ENCODE measurements around the gene GDI1. TPM values are rescaled to one million over a fixed set of nuclear protein-coding genes. Genes with fewer than 3 reads are reported as not detected.

GDI1 gene
- total RNA-seq, 1 experiment from 2014 or later, result 96.1 TPM

DNA sequence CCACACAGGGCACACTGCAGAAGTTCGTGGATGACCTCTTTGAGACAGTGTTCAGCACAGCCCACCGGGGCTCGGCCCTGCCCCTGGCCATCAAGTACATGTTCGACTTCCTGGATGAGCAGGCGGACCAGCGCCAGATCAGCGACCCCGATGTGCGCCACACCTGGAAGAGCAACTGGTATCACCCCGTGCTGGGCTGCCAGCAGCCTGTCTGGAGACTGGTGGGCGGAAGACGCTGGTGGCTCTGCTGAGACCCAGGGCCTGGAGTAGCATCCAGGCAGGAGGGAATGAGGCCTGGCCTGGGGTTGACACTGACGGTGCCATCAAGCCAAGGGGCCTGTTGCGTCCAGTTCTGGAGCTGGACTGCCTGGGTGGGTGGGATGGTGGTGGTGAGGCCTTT is 33.5 kb downstream of the GDI1 start:
- DNase-seq, result no peak
- Histone ChIP-seq H3K27ac (ENCODE audit: low read length) (no peak overlapping the region), H3K9me2 (replicated peaks; ENCODE audit: low read length) (no peaks in the 10 kb centered on the region), H3K4me2 (ENCODE audit: low read length) (no peak overlapping the region), H3K4me1 (ENCODE audit: insufficient read depth, low read length) (no peaks in the 10 kb centered on the region), H3K27me3 (ENCODE audit: low read length) (no peaks in the 10 kb centered on the region), H3K9ac (ENCODE audit: low read length) (no peak overlapping the region), H2AFZ (ENCODE audit: low read length) (no peak overlapping the region), H3K36me3 (ENCODE audit: low read depth, low read length) (no peaks in the 10 kb centered on the region; the same call in 1 of the 2 replicates), H3K9me3 (ENCODE audit: low read length) (no peaks in the 10 kb centered on the region), H4K20me1 (ENCODE audit: low read length) (no peaks in the 10 kb centered on the region), H3K4me3 (ENCODE audit: low read length) (no peak overlapping the region), H3F3A (ENCODE audit: low read length, unreplicated experiment) (no peaks in the 10 kb centered on the region), H3K79me2 (ENCODE audit: low read length) (no peaks in the 10 kb centered on the region)
- ChIA-PET POLR2A (ENCODE audit: unreplicated experiment) (no interaction called here), CTCF (no interaction called here)
- no TSS peak for BruUV-seq (replicated peaks)
- TF ChIP-seq, protein P1, sequence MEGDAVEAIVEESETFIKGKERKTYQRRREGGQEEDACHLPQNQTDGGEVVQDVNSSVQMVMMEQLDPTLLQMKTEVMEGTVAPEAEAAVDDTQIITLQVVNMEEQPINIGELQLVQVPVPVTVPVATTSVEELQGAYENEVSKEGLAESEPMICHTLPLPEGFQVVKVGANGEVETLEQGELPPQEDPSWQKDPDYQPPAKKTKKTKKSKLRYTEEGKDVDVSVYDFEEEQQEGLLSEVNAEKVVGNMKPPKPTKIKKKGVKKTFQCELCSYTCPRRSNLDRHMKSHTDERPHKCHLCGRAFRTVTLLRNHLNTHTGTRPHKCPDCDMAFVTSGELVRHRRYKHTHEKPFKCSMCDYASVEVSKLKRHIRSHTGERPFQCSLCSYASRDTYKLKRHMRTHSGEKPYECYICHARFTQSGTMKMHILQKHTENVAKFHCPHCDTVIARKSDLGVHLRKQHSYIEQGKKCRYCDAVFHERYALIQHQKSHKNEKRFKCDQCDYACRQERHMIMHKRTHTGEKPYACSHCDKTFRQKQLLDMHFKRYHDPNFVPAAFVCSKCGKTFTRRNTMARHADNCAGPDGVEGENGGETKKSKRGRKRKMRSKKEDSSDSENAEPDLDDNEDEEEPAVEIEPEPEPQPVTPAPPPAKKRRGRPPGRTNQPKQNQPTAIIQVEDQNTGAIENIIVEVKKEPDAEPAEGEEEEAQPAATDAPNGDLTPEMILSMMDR (conservative IDR thresholded peaks at IDR 0.05; ENCODE audit: low read depth, low read length), result no peak
- TF ChIP-seq EZH2 (IDR thresholded peaks at IDR 0.05; ENCODE audit: low read length, unreplicated experiment) (no peak), EZH2phosphoT487 (IDR thresholded peaks at IDR 0.05; ENCODE audit: borderline replicate concordance, low read length) (no peak)
- no peak for ATAC-seq
- intact Hi-C loops (cut with micrococcal nuclease), result no loop called here

DNA sequence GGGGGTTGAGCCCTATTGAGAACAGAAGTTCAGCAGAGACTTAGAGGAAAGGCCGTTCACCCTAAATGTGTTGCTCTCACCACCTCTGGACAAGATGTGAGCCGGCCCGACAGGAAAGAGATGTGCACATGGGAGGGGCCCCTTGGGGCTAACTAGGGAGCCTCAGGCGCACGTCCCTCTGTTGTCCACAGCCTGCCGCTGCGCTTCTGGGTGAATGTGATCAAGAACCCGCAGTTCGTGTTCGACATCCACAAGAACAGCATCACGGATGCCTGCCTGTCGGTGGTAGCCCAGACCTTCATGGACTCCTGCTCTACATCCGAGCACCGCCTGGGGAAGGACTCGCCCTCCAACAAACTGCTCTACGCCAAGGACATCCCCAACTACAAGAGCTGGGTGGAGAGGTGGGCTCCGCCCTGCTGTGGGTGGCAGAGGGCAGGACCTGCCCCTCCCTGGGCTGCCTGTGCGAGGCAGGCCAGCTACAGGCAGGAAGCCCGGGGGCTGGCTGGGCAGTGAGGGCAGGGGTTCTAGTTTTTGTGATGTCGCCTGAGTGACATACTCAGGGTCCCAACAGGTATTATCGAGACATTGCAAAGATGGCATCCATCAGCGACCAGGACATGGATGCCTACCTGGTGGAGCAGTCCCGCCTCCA is 34.1 kb downstream of the GDI1 start:
- no peaks in the 10 kb centered on the region; the same call in 1 of the 2 replicates for H3K36me3 ChIP-seq (ENCODE audit: low read depth, low read length)
- H2AFZ ChIP-seq (ENCODE audit: low read length), result no peak overlapping the region
- H3K9ac ChIP-seq (ENCODE audit: low read length), result no peak overlapping the region
- H4K20me1 ChIP-seq (ENCODE audit: low read length), result no peaks in the 10 kb centered on the region
- no peaks in the 10 kb centered on the region for H3K79me2 ChIP-seq (ENCODE audit: low read length)
- DNase-seq (no peak), ATAC-seq (no peak)
- H3K27ac ChIP-seq (ENCODE audit: low read length), result no peak overlapping the region
- no peak overlapping the region for H3K4me2 ChIP-seq (ENCODE audit: low read length)
- POLR2A ChIA-PET (ENCODE audit: unreplicated experiment), result no interaction called here
- CTCF ChIA-PET, result no interaction called here
- H3K4me1 ChIP-seq (ENCODE audit: insufficient read depth, low read length), result no peaks in the 10 kb centered on the region
- TF ChIP-seq EZH2phosphoT487 (IDR thresholded peaks at IDR 0.05; ENCODE audit: borderline replicate concordance, low read length), result no peak
- TF ChIP-seq, protein P1 (conservative IDR thresholded peaks at IDR 0.05; ENCODE audit: low read depth, low read length), result no peak
- TF ChIP-seq EZH2 (IDR thresholded peaks at IDR 0.05; ENCODE audit: low read length, unreplicated experiment), result no peak
- no peaks in the 10 kb centered on the region for H3F3A ChIP-seq (ENCODE audit: low read length, unreplicated experiment)
- H3K9me3 ChIP-seq (ENCODE audit: low read length), result no peaks in the 10 kb centered on the region
- no TSS peak for BruUV-seq (replicated peaks)
- H3K9me2 ChIP-seq (replicated peaks; ENCODE audit: low read length), result no peaks in the 10 kb centered on the region
- intact Hi-C loops (cut with micrococcal nuclease), result no loop called here
- H3K27me3 ChIP-seq (ENCODE audit: low read length), result no peaks in the 10 kb centered on the region
- no peak overlapping the region for H3K4me3 ChIP-seq (ENCODE audit: low read length)

DNA sequence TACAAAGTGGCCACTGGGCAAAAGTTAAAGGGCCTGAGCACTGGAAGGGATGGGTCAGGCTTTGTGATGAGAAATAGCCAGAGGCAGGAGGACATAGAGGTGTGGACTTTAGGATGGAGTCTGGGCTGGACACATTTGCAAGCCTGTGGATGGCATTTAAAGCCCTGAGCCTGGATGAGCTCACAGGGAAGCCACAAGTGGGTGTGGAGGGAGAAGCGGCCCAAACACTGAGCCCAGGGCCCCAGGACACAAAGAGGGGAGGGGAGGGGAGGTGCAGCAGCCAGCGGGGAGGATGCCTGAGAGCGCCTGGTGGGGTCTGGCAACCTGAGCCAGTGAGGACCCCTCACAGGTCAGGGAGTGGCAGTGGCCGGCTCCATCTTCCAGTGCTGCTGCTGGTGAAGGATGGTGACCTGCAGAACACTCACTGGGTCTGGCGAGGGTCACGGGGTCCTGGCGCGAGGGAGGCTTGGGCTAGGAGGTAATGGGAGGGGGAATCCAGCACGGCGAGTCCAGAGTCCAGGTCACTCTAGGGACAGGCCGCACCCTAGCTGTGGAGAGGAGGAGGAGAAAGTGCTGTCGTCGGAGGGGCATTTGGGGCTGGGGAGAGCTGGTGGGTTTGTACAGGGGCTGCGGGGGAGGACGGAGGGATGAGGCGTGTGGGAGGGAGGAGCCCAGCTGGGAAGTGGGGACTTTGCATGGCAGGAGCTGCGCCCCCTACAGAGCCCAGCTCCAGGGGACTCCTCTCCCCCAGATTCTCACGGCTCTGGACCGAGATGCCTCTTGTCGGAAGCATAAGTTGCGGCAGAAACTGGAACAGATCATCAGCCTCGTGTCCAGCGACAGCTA is 35.1 kb downstream of the GDI1 start:
- no peak overlapping the region for H3K9ac ChIP-seq (ENCODE audit: low read length)
- POLR2A ChIA-PET (ENCODE audit: unreplicated experiment), result no interaction called here

More for the DNA sequence above, 35.1 kb downstream of the GDI1 start:
- CTCF ChIA-PET, result interaction anchor here (0.6 kb wide), 1 partner anchor 26 kb away, joined by 3 read pairs; no protein-coding TSS in a partner anchor
- H3K27ac ChIP-seq (ENCODE audit: low read length), result no peak overlapping the region
- no peak overlapping the region for H3K4me2 ChIP-seq (ENCODE audit: low read length)
- TF ChIP-seq, protein P1 (conservative IDR thresholded peaks at IDR 0.05; ENCODE audit: low read depth, low read length), result no peak
- TF ChIP-seq EZH2 (IDR thresholded peaks at IDR 0.05; ENCODE audit: low read length, unreplicated experiment) (no peak), EZH2phosphoT487 (IDR thresholded peaks at IDR 0.05; ENCODE audit: borderline replicate concordance, low read length) (no peak)
- no peak overlapping the region for H3K4me3 ChIP-seq (ENCODE audit: low read length)
- H2AFZ ChIP-seq (ENCODE audit: low read length), result no peak overlapping the region
- H4K20me1 ChIP-seq (ENCODE audit: low read length), result no peaks in the 10 kb centered on the region
- H3K27me3 ChIP-seq (ENCODE audit: low read length), result no peaks in the 10 kb centered on the region
- H3K9me2 ChIP-seq (replicated peaks; ENCODE audit: low read length), result no peaks in the 10 kb centered on the region
- no peaks in the 10 kb centered on the region for H3K79me2 ChIP-seq (ENCODE audit: low read length)
- no peaks in the 10 kb centered on the region; the same call in 1 of the 2 replicates for H3K36me3 ChIP-seq (ENCODE audit: low read depth, low read length)
- DNase-seq (no peak), ATAC-seq (no peak)
- H3K9me3 ChIP-seq (ENCODE audit: low read length), result no peaks in the 10 kb centered on the region
- no TSS peak for BruUV-seq (replicated peaks)
- H3F3A ChIP-seq (ENCODE audit: low read length, unreplicated experiment), result no peaks in the 10 kb centered on the region
- intact Hi-C loops (cut with micrococcal nuclease), result no loop called here
- no peaks in the 10 kb centered on the region for H3K4me1 ChIP-seq (ENCODE audit: insufficient read depth, low read length)

Measured in PC-3 (cell line).